DLD1 (cell line): ENCODE data around the gene KLHDC7A.

ENCODE experiments used
- in situ Hi-C: cut with HindIII; loops from 2 replicates; pipeline ENCODE4 v1.10.0; 2017; ENCODE audit warnings: low sequenced_read_pairs

The KLHDC7A gene

DNA sequence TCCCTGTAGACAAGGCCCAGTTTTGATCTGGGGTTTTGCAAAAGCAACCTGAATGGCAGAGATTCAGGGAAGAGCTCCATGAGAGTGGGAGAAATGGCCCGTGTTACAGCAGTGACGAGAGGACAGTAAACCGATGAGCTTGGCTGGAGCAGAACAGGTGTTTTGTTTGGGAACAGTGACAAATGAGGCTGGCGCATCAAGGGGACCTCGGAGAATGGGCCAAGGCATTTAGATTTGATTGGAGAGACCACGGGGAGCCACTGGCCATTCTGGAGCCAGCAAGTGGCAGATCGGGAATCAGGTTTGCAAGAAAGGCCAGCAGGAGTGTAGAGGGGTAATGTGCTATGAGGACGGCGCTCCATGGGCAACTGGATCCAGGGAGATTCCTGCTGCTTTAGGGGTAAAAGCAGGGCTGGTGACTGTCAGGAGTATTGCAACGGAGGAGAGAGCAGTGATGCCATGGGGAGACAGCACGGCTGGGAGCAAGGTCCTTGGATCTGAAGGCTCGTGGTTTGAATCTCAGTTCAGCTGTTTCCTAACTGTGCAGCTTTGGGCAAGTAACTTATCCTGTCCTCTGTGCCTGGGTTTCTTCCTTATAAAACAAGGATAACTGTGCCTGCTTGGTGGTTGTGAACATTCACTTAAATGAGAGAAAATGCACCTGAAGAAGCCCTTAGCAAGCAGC lies 9.9 kb upstream of the KLHDC7A start:
- in situ Hi-C loops, result no loop called here

DNA sequence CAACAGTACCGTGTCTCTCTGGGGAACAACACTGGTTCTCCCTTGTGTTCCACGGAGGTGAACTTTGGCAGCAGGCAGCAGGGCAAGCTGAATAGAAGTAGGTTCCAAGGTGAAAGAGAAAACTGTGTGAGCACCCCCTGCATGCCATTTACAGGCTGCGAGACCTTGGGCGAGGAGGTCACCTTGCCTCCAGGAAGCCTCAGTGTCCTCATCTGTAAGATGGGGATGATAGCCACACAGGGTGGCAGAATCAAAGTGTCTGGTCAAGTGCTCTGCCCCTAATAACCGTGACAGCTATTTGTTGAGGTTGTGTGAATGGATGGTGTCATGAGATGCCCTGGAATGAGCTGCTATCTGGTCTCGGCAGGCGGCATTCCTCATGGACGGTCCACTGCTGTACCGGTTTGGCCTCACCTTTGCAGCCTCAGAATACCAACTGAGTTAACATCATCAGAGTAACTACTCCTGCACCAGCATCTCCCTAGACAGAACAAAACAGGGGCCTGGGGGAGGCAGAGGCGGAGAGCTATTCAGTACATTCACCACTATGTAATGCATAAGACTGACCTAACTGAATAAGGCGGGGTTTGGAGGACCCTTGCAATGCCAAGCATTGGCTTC lies 7.4 kb upstream of the KLHDC7A start:
- in situ Hi-C loops, result no loop called here

DNA sequence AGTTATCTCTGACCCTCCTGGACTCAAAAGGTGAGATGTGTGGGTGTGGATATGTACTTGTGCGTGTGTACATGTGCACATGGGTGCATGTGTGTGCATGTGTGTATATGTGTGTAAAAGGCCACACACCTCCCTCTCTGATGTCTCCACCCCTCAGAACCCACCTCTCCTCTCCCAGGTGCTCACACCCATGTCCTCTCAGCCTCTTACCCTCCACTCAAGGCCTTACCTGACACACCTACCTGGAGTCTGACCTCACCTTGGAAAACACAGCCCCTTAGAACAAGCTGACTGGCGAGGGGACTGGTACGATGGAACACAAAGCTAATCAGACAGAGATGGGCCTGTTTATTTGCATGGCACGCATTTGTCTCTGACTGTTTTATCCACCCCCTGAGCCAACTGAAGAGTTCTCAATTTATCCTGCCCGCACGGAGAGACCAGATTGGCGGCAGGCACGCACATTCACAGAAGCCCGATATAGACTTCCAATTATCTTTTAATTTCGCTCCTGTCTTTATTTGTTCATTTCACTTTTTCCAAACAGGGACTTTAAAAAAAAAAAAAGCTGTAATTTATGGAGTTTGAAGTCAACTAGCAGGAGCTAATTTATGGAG lies 6.1 kb upstream of the KLHDC7A start:
- in situ Hi-C loops, result no loop called here

DNA sequence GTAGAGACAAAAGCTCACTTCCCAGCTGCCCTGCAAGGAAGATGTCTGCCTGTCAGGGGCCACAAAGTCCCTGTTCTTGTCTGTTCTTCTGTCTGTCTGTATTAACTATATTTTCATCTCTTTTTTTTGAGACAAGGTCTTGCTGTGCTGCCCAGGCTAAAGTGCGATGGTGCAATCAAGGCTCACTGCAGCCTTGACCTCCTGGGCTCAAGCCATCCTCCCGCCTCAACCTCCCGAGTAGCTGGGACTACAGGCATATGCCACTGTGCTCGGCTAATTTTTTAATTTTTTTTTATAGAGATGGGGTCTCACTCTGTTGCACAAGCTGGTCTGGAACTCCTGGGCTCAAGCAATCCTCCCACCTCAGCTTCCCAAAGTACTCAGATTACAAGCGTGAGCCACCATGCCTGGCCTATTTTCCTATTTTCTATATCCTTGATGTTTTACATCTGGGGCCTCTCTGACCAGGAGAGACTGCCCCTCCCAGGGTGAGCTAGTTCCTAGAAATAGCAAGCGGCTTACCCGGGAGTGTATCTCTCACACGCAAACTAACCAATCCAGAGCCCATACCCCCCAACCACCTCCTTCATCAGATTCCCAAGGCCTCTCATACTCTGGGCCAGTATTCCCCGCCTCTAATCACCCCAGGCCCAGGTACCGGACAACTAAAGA lies 5.4 kb upstream of the KLHDC7A start:
- in situ Hi-C loops, result no loop called here

DNA sequence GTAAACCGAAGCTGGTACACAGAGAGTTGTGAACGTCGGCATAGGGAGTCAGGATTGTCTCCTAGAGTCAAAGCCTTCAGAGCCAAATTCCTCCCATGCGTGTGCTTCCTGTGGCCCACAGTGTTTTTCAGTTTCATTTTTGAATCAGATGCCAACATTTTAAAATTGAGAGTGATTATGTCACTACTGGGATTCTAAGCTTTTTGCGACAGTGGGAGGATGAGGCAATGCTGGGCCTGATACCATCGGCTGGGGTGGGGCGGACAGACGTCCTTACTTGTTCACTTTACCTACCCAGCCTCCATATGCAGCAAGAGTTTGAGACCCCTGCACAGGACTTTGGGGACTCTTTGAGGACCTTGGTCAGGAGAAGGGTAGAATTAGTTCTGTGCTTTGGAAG lies 1.3 kb upstream of the KLHDC7A start:
- in situ Hi-C loops, result no loop called here

DNA sequence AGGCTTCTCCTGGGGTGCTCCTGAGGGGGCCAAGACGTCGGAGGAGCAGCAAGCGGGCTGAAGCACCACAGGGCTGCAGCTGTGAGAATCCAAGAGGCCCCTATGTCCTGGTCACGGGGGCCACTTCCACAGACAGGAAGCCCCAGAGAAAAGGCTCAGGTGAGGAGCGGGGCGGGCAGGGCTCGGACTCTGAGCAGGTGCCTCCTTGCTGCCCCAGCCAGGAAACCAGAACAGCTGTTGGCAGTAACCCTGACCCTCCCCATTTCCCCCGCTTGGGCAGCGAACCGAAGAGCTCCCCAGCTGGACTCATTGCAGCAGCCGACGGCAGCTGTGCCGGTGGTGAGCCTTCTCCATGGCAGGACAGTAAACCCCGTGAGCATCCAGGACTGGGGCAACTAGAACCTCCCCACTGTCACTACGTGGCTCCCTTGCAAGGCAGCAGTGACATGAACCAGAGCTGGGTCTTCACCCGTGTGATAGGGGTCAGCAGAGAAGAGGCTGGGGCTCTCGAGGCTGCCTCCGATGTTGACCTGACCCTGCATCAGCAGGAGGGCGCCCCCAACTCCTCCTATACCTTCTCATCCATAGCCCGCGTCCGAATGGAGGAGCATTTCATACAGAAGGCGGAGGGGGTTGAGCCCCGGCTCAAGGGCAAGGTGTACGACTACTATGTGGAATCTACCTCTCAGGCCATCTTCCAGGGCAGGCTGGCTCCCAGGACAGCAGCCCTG lies 625 bp downstream of the KLHDC7A start:
- in situ Hi-C loops, result no loop called here

DNA sequence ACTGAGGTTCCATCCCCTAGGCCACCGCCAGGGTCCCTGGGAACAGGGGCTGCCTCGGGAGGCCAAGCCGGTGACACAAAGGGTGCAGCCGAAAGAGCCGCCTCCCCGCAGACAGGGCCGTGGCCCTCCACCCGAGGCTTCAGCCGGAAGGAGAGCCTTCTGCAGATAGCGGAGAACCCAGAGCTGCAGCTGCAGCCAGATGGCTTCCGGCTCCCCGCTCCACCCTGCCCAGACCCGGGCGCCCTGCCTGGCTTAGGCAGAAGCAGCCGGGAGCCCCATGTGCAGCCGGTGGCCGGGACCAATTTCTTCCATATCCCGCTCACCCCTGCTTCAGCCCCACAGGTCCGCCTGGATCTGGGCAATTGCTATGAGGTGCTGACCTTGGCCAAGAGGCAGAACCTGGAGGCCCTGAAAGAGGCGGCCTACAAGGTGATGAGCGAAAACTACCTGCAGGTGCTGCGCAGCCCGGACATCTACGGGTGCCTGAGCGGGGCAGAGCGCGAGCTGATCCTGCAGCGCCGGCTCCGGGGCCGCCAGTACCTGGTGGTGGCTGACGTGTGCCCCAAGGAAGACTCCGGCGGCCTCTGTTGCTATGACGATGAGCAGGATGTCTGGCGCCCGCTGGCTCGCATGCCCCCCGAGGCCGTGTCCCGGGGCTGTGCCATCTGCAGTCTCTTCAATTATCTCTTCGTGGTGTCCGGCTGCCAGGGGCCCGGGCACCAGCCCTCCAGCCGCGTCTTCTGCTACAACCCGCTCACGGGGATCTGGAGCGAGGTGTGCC lies 1.4 kb downstream of the KLHDC7A start:
- in situ Hi-C loops, result no loop called here

DNA sequence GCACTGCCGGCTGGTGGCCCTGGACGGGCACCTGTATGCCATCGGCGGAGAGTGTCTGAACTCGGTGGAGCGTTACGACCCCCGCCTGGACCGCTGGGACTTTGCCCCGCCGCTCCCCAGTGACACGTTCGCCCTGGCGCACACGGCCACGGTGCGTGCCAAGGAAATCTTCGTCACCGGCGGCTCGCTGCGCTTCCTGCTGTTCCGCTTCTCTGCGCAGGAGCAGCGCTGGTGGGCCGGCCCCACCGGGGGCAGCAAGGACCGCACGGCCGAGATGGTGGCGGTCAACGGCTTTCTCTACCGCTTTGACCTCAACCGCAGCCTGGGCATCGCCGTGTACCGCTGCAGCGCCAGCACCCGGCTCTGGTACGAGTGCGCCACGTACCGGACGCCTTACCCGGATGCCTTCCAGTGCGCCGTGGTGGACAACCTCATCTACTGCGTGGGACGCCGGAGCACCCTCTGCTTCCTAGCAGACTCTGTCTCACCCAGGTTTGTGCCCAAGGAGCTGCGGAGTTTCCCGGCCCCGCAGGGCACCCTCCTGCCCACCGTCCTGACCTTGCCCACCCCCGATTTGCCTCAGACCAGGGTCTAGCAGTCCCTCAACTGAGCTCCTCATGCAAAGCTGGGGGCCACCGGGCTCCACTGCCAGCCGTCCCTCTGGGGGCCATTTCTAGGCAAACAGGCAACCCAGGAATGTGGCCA lies 2.1 kb downstream of the KLHDC7A start:
- in situ Hi-C loops, result no loop called here

DNA sequence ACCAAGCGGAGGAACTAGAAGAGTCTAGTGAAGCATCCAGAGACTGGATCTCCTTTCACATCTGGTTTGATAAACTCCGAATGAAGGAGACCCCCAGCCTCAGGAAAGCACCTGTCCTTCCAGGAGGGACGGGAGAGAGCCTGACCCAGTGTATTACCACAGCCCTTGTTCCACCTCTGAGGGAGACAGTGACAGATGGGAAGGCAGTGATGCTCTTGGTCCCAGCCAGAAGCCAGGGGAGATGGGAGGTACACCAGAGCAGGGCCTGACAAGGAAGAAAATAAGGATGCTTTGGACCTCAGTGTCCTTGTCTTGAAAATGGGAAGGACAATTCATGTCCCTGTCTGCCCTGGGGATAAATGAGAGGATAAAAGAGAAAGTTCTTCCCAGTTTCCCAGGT lies 3.5 kb downstream of the KLHDC7A start:
- in situ Hi-C loops, result no loop called here

DNA sequence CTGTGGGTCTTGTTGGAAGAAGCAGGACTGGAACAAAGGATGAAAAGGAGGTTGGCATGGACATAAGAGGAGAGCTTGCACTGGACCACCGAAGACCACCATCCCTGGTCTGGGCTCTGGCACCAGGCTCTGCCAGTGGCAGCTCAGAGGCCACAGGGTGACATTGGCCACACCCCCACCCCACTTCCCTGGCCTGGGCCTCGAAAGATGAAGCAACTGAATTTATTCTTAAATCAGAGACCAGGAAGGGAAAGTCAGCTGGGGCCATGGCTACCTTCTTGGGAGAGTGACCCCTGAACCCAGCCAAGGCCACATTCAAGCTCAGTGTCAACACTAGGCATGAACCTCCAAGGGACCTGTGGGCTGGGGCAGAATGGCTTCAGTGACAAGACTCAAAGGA lies 4.0 kb downstream of the KLHDC7A start:
- in situ Hi-C loops, result no loop called here

DNA sequence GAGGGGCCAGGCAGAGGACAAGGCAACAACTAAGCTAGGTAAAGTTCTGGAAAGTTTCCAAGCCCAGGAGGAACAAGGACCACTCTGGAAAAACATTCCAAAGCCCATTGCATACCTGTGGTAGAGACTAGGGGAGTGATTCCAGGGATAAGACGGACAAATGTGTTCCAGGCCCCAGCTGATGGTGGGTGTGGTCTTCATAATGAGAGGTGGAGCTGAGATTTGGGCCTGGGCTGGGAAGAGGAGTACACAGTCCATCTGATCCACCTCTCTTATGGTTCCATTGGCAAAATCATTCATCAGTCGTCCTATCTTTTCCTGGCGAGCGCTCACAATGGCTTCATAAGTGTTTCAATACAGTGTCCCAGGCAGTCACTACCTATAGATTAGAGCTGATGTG lies 4.5 kb downstream of the KLHDC7A start:
- in situ Hi-C loops, result no loop called here

DNA sequence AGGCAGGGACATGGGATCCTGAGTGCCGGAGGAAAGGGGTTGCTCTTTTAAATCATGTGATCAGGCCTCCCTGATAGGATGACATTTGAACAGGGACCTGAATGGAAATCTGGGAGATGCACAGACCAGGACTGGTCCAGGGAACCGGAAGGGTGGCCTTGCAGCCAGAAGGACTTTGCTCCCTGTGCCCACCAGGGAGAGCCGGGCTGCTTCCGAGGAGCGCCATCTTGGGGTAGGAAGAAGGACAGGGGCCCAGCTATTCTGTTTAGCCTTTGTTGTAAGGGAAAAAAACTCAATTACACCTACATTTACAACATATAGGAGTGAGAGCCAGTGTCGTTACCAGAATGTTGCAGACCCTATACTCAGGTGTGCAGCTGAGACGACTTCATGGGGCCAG lies 5.5 kb downstream of the KLHDC7A start:
- in situ Hi-C loops, result no loop called here

DNA sequence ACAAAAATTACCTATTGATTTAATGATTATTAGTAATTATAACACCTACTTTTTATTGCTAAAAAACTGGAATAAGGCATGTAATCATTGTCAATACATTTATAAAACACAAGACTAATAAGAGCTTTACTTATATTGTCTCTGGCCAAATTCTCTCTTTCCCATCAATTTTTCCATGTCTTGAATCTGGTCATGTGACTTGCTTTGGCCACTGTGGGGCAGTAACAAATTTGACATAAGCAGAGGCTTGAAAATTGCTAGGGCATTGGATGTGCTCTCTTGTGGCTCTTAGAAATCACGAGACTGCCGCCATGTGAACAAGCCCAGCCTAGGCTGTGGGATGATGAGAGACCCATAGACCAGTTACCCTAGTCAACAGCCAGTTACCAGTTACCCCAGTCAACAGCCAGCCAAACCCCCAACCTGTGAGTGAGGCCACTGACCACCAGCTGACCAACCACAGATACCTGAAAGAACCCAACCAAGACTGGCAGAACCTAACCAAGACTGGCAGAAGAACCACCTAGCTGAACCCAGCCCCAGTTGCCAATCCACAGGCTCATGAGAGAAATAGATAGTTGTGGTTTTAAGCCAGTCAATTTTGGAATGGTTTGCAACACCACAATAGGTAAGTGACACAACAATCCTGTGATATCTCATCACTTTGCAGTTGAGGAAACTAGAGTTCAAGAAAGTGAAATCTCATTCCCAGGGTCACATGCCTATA lies 8.8 kb downstream of the KLHDC7A start:
- in situ Hi-C loops, result no loop called here

DNA sequence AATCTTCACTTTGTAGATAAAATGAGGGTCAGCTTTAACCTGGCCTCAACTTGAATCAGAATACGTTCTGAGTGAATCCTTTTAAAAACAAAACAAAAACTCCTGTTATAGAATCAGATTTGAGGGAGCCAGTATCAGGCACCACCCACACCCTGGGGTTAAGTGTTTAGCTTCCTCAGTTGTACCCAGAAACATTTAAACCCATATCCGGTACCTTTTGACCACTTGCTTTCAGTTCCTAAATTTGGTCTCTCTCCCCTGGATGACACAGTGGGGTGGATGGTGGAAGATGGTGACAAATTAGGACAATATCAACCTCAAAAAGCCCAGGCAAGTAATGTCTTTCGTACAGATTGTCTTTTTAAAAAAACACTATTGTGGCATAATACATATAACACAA lies 10.4 kb downstream of the KLHDC7A start:
- in situ Hi-C loops, result no loop called here

DNA sequence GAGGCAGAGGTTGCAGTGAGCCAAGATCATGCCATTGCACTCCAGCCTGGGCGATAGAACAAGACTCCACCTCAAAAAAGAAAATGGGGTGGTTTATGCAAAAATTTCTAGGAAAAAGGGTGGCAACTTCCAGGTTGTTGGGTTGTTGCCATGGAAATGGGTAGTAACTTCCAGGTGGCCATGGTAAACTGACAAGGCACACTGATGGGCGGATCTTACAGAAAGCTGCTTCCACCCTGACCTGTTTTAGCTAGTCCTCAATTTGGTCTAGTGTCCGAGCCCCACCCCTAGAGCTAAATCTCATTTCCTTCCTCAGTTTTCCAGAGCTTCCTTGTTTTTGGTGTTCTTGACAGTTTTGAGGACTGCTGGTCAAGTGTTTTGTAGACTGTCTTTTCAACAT lies 13.6 kb downstream of the KLHDC7A start:
- in situ Hi-C loops, result no loop called here

DNA sequence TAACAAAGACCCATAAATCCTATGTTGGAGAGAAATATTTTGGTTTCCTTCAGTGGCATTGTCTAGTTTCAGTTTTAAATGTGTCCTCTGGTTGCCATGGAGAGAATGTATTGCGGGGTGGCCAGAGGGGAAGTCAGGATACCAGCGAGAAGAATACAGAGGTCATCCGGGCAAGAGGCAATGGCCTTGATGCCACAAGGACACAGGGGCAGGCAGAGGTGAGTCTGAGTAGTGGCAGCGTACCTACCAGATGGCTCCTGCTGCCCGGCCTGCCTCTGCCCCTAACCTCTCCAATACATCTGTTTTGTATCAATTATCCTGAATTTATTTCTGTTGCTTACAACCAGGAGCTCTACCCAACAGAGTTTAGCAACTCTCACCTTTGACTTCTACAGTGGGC lies 14.9 kb downstream of the KLHDC7A start:
- in situ Hi-C loops, result no loop called here

DNA sequence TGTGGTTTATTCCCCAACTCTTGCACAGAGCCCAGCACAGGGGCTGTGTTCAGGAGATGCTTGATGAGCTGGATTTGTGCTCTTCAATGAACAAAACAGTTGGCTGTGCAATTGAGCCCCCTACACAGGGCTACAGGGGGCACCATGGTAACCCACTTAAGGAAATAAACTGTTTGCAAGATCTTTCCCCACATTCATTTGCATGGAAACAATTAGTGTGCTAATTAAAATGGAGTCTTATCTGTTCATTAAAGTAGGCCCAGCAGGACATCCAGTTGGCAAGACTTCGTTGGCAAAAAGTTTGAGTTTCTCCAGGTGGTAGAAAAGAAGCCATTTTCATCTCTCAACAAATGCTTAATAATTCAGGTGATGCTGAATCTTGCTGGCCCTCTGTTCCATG lies 15.3 kb downstream of the KLHDC7A start:
- in situ Hi-C loops, result no loop called here

DNA sequence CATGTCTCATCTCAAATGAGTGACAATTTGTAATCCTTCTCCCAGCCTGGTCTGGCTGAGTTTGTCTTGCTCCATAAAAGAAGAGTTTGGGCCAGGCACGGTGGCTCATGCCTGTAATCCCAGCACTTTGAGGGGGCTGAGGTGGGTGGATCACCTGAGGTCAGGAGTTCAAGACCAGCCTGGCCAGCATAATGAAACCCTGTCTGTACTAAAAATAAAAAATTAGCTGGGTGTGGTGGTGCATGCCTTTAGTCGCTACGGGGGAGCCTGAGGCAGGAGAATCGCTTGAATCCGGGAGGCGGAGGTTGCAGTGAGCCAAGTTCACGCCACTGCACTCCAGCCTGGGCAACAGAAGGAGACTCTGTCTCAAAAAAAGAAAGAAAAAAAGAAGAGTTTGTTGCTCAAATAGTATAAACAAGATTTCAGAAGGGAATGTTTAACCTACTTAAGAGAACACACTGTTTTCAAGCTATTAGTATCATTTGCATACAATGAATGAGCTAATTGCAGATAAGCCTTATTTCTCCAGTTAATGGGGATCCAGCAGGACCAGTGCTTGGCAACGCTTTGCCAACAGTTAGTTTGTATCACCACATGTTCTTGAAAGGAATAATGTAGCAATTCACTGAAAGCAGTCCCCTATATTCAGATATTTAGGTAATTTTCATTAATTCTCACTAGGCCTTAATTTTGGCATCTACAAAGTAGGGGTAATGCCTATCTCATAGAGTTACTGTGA lies 15.9 kb downstream of the KLHDC7A start:
- in situ Hi-C loops, result no loop called here

DNA sequence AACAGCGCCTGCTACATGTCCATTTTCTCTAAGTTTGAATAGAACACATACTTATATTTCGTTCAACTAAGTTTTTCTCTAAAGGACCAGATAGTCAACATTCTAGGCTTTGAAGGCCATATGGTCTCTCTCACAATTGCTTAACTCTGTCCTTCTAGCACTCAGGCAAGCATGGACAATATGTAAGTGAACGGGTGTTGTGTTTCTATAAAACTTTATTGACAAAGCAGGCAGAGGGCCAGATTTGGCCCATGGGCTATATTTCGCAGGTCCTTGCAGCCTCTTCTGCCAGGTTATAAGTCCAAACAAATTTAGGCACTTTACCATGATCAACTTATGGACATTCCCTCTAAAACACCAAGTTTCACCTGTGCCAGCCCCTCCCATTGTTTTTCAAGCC lies 21.1 kb downstream of the KLHDC7A start:
- in situ Hi-C loops, result no loop called here
